Activated CD4-positive, alpha-beta T cell treated with anti-CD3 and anti-CD28 coated beads, Interleukin-2, amount 50 U/mL, for 1 hour (primary cell): ENCODE measurements around the gene LILRA6.
"Not testable (repeated sequence)": the region's sequence is repeated elsewhere in the genome, so short reads cannot be mapped to it uniquely, and the experiment has no call there.

Experiments used
- DNase-seq: peaks from one replicate; pipeline ENCODE4 v3.0.0-alpha.2; 2020

The LILRA6 gene

DNA sequence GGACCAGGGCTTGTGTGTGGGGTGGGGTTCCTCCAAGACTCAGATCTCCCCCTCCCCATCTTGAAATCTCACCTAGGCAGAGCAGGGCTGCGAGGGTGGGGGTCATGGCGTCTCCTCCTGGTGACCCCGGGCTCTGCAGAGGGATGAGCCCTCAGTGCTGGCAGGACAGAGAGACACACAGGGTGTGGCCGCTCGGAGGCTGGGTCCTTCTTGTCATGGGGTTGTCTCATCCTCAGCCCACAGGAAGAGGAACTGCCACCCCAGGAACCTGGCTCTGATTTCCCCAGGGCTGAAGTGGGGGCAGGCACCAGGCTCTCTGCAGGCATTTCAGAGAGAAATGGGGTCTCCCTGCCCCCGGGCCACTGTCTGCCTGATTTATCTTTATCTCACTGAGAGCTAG lies at the start of gene LILRA6:
TSS of gene LILRA6 (minus strand) at position 145 of the 400 bp plus-strand sequence.
- not testable (repeated sequence) for DNase-seq

DNA sequence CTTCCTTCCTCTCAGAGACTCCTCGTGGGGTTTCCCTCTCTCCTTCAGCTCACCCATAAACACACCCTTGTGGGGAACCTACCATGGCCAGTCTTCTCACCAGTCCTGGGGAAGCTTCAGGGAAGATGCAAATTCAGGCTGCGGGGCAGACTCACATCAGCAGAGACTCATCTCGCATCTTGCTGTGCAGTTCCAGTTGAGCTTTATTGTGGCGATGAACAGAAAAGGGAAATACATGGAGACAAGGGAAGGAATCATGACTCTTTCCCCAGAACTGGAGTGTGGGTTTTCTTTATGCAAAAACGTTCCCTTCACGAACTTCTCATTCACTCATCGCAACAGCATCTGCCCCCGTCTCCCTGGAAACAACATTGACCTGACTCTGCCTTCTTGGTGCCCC lies 46.6 kb upstream of the LILRA6 start:
- not testable (repeated sequence) for DNase-seq

DNA sequence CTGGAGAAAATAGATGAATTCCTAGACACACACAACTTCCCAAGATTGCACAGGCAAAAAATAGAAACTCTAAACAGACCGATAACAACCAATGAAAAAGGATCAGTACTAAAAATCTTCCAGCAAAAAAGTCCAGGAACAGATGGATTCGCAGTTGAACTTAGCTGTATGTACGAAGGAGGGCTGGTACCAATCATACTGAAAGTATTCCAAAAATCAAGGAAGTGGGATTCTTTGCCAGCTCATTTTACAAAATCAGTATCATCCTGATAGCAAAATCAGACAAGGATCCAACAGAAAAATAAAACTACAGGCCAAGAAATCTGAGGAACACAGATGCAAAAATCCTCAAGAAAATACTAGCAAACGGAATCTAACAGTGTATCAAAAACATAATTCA lies 44.9 kb upstream of the LILRA6 start:
- DNase-seq = no peak

DNA sequence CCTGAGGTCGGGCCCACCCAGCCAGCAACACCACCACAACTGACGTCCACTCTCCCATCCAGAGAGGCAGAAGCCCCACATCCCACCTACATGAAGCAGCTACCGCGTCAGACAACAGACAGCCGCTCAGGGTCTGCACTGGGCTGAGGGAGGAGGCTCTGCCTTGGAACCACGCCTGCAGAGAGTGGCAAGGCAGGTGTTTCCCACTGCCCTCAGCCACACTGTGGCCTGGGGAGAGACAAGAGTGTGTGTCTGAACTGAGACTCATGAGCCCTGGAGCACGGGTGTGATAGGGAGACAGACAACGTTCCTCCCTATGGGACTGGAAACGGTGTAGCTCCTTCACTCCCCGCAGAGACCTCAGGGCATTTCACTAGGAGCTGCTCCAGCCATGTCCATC lies 43.7 kb upstream of the LILRA6 start:
- not testable (repeated sequence) for DNase-seq

DNA sequence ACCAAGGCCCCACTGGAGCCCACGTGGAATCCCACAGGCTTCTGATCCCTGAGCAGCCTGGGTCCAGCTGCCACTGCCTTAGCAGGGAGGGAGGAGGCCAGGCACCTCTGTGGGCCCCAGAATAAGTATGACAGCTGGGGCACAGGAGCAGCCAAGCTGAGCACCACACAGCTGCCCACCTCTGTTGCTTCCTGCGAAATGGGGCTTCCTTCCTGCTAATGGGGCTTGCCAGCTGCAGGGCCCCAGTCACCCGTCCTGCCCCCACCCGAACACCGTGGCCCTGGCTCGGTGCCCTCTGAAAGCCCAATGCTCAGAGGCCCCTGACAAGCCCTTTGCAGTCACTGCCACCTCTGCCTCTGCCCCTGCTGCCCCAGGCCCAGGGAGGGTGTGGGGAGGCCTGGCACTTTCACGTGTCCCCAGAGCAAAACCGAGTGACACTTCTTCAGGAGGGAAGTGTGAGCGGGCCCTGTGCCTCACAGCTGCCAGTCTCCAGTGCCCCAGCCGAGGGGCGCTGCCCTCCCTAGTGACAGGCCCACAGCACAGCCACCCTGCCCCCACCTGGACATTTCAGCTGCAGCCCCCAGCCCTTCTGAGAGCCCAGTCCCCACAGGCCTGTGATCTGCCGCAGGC lies 43.0 kb upstream of the LILRA6 start:
- not testable (repeated sequence) for DNase-seq

DNA sequence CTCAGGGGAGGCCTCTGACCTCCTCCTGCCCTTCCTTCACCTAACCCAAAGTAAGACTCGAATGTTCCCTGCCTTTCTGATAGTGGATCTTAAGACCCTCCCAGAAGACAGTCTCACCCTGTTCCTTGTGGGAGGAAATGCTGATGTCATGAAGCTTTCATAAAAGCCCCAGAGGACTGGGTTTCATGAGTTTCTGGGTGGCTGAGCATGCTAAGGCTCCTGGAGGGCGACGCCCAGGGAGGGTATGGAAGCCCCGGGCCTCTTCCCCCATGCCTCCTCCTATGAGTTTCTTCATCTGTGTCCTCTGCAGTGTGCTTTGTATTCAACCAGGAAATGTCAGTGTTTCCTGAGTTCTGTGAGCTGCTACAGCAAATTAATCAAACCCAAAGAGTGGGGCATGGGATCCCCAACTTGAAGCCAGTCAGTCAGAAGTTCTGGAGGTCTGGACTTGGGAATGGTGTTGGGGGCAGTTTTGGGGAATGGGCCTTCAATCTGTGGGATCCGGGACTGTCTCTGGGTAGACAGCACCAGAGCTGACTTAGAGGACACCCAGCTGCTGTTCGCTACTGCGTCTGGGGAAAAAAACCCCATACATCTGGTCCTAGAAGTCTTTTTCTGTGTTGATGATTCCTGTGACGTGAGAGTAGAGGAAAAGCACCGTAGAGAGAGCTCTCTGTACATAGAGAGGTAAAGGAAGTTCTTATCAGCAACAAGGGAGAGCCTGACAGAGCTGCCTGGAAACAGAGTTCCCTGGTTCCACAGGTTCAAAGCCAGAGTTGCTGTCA lies 40.3 kb upstream of the LILRA6 start:
- DNase-seq = no peak

DNA sequence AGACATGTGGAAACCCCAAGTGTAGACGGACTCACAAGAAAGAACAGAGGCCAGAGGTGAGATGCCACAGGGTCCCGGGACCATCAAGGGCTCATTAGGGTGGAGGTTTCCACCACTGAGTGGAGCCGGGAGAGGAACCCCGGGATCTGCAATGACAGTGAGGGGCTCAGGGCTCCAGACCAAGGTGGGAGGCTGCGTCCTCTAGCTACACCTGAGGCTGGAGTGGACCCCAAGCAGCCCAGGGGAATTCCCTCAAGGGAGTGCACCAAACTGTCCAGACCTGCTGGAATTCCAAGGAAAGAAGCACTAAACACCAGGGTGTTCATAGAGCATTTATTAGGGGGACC lies 39.1 kb upstream of the LILRA6 start:
- DNase-seq = not testable (repeated sequence)

DNA sequence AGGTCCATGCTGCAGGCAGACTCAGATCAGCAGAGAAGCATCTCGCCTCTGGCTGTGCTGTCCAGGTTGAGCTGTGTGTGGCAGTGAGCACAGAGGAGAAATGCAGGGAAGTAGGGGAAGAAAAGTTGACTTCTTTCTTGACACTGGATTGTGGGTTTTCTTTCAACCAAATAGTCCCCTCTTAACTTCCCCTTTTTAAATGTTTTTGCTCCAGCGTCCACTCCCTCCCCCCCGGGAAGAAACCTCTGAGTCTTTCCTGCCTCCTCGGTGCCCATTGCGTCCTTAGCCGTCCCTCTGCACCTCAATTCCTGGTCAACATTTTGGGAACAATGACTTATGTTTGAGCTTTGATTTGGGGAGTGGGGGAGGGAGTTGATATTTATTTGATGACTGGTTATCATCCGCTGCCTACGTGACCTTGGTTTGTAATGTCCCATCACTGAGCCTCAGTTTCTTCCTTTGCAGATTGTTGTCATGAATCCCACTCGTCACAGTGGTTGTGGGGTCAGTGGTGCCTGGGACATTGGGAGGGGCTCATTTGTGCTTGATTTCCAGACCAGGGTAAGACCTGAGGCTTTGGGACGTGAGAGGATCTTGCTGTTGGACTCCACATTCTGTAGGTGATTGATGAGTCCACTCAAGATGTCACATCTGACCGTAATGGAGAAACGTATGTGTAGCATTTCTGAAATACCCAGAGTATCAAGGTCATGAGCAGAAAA lies 38.6 kb upstream of the LILRA6 start, which contains the start of gene LILRB2:
TSS of gene LILRB2 (minus strand) at position 104 of the 722 bp plus-strand sequence. CDS start 614 bp downstream, outside the sequence.
- no peak for DNase-seq

DNA sequence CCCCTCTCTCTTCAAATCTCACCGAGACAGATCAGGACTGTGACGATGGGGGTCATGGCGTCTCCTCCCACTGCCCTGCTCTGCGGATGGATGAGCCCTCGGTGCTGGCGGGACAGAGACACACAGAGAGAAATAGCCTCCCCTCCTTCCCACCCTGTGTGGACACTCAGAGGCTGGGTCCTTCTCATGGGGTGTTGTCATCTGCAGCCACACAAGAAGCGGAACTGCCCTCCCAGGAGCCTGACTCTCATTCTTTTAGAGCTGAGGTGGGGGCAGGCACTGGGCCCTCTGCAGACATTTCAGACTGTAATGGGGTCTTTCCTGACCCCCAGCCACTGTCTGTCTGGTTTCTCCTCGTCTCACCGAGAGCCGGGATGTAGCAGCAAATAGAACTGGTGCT lies 37.9 kb upstream of the LILRA6 start:
- DNase-seq = not testable (repeated sequence)

DNA sequence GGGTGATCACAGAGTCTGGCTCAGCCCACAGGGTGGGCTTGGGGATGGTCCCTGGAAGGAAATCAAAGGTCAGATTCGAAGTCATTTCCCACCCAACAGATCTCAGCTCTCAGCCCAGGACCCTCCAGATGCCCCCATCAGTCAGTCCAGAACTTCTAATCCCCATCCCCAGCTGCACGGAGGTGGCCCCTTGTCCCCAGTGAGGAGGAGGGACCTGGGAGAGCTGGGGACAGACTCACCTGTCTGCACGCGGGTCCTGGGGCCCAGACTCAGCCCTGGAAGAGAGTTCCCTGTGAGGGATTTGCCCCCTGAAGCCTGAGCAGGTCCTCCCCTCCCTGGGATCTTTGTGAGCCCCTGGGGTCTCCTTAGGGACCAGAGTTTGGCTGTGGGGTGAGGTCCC lies 37.4 kb upstream of the LILRA6 start:
- DNase-seq = not testable (repeated sequence)

DNA sequence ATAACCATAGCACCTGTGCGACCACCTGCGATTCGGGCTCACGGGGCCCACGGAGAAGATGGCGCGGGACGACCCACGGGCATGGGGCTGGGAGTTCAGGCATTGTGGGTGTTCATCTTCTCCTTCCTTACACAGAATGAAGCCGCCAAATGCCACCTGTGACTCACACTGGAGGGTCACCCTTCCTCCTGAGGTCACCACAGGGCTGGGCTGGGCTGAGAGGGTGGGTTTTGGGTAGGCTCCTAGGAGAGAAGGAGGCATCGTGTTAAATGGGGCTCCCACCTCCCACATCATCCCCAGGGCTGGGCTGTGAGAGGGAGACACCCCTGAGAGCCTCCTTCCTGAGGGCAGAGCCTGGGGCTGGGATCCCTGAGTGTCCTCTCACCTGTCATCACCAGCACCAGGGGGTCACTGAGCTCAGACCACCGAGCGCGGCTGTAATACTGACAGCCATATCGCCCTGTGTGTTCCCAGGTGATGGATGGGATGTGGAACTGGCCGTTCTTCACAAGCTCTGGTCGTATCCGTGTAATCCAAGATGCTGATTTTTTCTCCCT lies 36.9 kb upstream of the LILRA6 start:
- no peak for DNase-seq

DNA sequence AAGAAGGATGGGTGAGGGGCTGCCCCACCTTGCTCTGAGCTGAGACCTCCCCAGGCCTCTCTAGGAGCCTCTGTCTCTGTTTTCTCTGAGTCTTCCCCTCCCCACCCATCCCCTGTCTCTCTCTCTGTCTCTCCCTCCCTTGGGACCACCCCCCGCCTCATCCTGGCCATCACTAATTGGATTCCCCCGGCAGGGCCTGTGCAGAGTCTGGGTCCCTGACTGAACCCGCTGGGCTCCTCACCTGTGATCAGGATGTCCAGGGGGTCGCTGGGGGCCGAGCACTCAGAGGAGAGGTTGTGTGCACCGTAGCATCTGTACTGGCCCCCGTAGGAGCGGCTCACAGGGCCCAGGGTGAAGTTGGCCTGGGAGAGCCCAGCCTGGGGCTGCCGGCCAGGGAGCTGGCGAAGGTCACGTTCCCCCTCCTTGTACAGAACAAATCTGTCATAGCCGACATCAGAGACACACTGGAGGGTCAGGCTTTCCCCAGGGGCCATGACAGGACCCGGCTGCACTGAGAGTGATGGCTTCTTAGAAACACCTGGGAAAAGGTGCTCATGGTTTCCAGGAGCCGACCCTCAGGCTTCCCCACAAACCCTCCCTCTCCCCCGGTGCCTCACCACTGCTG lies 36.1 kb upstream of the LILRA6 start:
- DNase-seq = not testable (repeated sequence)

DNA sequence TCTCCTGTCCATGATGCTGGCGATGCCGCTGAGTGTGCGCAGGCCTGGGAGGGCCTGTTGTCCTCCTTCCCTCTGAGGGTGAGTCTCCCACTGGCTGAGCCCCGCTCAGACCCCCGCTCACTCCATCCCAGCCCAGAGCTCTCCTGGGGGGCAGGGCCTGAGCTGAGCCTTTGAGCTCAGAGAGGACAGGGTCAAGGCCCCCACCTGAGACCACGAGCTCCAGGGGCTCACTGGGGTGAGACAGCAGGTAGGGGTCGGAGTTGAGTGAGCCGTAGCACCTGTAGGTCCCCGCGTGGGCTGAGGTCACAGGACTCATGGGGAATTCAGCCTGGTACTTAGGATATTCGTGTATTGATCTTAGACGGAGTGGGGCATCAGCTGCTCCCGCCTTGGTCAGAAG lies 35.5 kb upstream of the LILRA6 start:
- not testable (repeated sequence) for DNase-seq

DNA sequence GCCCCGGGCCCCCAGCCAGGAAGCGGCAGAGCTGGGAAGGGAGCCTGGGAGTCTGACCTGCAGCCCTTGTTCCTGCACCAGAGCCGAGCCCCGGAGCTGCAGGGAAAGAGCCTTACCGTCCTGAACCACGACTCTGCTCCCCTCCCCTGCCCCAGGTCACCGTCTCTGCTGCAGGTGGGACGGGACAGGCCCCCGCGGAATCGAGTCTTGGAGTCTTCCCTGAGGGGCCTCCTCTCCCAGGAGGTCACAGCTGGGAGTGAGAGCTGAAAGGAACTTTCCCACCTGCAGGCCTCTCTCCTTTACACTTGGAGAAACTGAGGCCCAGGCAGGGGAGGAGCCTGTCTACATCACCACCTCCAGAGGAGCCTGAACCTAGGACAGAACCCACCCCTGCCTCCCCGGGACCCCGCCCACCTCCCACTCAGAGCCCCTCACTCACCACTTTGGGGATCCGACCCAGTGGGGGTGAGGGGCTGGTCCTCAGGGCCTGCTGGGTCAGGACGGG lies 34.6 kb upstream of the LILRA6 start:
- DNase-seq = not testable (repeated sequence)

DNA sequence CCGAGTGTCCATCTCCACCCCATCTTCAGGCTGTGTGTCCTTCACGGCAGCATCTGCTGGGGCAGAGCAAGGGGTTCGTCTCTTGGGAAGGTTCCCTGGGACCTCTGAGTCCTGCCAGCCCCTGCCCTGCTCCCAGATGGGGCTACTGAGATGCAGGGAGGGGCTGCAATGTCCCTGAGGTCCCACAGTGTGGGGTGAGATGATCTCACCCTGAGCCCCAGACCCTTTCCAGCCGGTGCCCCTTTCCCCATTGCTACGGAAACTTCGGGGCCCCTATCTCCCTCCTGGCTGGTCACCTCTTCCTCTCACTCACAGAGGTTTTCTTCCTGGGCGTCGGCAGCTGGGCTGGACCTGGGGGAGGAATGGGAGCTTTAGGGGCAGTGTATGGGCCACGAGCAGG lies 33.4 kb upstream of the LILRA6 start:
- DNase-seq = no peak

DNA sequence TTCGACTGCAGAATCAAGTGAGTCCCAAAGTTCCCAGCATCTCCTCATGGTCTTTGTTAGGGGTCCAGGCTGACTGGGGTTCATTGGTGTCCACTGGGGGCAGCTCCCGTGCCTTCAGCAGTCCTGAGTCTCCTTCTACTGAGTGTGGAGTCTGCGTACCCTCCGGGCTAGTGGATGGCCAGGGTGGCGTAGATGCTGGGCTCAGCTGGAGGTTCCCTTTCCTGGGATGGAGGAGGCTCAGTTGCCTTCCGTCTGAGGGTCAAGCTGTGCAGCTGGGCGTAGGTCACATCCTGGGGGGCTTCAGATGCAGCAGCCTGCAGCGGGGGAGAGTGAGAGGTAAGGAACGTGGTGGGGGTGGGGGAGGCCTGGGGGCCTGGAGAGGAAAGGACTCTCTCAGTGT lies 31.9 kb upstream of the LILRA6 start:
- not testable (repeated sequence) for DNase-seq

DNA sequence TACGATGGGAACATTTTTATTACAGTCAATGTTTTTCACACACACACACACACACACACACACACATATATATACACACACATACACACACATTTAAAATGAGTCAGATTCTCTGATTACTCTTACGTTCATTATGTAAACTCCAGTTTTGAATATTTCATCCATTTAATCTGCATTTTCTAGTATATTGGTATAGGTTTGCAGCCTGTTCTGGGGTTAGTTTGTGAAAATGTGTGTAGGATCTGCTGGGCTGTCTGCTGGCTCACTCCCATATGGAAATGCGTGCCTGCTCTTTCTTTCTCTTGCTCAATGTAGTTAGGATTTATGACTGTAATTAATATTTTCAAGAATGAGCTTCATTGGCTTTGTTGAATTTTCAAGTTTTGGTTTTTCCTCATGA lies 31.2 kb upstream of the LILRA6 start:
- no peak for DNase-seq

DNA sequence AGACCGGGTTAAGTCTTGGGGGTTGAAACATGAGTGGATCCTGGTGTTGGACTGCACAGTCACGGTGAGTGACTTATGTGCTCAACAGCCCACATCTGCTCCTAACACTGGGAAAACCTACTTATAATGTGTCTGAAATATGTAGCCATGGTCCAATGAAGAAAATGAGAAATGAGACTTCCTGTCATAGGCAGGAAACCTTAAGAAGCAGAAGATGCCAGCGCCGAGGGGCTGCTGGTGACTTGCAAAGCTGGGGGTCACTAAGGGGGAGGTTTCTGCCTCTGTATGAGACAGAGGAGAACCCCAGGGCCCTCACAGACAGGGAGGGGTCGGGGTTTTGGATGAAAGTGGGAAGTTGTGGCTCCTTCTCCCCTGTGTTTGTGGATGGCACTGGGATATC lies 29.6 kb upstream of the LILRA6 start:
- DNase-seq = not testable (repeated sequence)

DNA sequence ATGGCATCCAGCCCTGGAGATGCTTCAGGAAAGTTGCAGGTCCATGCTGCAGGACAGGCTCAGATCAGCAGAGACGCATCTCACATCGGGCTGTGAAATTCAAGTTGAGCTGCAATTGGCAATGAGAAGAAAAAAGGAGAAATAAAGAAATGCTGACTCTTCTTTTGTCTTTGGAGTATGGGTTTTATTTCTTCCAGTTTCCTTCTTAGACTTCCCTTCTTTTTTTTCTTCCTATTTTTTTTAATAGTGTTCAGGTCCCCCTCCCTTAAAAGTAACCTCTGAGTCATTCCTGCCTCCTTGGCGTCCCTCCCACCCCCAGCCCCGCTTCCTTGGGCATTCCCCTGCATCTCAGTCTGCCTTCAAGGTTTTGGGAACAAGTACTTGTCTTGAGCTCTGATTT lies 29.0 kb upstream of the LILRA6 start:
- DNase-seq = not testable (repeated sequence)

DNA sequence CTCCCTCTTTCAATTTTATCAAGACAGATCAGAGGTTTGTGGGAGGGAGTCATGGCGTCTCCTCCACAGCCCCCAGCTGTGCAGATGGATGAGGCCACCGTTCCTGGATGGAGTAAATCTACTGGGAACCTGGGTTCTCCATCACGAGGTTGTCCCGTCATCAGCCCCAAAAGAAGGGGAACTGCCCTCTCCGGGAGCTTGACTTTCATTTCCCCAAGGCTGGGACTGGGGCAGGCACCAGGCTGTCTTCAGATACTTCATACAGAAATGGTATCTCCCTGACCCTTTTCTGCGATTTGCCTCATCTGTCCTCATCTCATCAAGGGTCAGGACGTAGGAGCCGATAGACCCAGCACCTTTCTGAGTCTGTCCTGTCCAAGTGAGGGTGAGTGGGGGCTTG lies 28.5 kb upstream of the LILRA6 start:
- no peak for DNase-seq

DNA sequence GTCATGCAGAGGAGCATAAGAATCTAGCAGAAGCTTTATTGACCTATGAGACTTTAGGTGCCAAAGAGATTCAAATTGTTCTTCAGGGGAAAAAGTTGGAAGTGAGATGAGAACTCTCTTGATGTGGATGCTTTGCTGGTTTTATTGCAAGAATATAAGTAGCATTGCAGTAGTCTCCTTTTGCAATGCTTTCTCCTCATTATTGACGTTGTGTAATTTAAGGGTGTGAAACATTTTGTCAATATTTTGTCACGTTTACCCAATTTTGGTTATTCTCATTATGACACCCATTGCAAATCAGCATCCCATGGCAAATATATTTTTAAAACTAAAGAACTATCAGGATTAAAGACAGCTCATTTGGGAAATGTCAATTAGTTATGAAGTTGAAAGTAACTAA lies 26.3 kb upstream of the LILRA6 start:
- no peak for DNase-seq

DNA sequence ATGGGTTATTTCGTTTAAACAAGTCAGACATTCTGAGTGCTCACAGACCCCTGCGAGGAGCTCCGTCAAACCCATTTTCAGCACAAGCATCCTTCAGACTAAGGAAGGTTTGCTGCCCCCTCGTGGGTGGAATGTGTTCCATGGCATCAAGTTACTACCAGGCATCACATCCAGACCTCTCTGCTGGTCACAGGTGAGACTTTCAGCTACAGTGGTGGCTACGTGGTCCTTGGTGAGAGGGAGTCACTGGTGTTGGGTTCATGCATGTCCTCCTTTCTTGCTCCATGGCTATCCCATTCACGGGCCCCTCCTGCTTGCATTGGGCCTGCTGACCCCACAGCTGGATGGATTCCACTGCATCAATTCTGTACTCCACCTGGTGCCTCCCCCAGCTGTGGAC lies 23.5 kb upstream of the LILRA6 start:
- peak; percentile 62 for DNase-seq

DNA sequence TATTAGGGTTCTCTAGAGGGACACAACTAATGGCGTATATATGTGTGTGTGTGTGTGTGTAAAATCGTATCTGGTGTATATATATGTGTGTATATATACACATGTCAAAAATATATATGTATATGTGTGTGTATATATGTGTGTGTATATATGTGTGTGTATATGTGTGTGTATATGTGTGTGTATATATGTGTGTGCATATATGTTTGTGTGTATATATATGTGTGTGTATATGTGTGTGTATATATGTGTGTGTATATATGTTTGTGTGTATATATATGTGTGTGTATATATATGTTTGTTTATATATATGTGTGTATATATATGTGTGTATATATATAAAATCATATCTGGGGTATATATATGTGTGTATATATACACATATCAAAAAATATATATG lies 19.9 kb upstream of the LILRA6 start:
- DNase-seq = no peak
